GM12878 (cell line): Measurements from ENCODE around the gene IFT122. TPM values are rescaled to one million over a fixed set of nuclear protein-coding genes. Genes with fewer than 3 reads are reported as not detected.

Experiments used
- ATAC-seq: fragments of 200-7000 bp; cut with Tn5 transposase; 3 replicates; pipeline ENCODE4 v1.9.1; 2020; ENCODE audit warnings: mild to moderate bottlenecking, moderate library complexity
- BruUV-seq: library from RNA; stranded (reverse); fragments of 400-500 nt; replicated peaks from 2 replicates; lab custom pipeline; 2021; lab: Mats Ljungman, UMichigan
- CTCF ChIA-PET: fragments of 300-600 bp; sonication (Branson Sonifier 250); formaldehyde crosslinking; extraction: SDS; loops from one replicate; lab custom pipeline; 2021; ENCODE audit warnings: inconsistent platforms; lab: Yijun Ruan, JAX
- POLR2A ChIA-PET: fragments of 350-600 bp; formaldehyde crosslinking; extraction: SDS; loops from one replicate; lab custom pipeline; 2021; ENCODE audit warnings: inconsistent platforms; lab: Charles Lee
- RAD21 ChIA-PET: fragments of 300-600 bp; sonication (Branson Sonifier 250); formaldehyde crosslinking; loops from one replicate; lab custom pipeline; 2023; ENCODE audit warnings: antibody characterized with exemption; ENCODE audit not compliant: unreplicated experiment; lab: Charles Lee
- SMC1A ChIA-PET: fragments of 300-600 bp; sonication (Branson Sonifier 250); formaldehyde crosslinking; loops from one replicate; lab custom pipeline; 2023; ENCODE audit not compliant: unreplicated experiment, uncharacterized antibody; lab: Charles Lee
- DNase-seq: peaks from one replicate; pipeline ENCODE4 v3.0.0-alpha.2; 2011; ENCODE audit warnings: low read depth, low spot score
- FAIRE-seq: peaks from 3 replicates; lab custom pipeline; 2011; peaks lifted over from hg19 to GRCh38; lab: Jason Lieb, UNC
- H2AFZ ChIP-seq: 2 replicates; pipeline ENCODE4 v1.6.0; 2011; ENCODE audit warnings: low read depth, low read length, control low read depth; ENCODE audit not compliant: control insufficient read depth
- H3K27ac ChIP-seq: 2 replicates; pipeline ENCODE4 v1.5.1; 2011; ENCODE audit warnings: control low read depth; ENCODE audit not compliant: control insufficient read depth, insufficient read depth
- H3K27me3 ChIP-seq, 2 experiments: replicated peaks in 1 of 2; 2 replicates each; pipeline versions ENCODE4 v1.6.0 to v1.6.1; 2011; ENCODE audit warnings: low read length in 1 of 2; ENCODE audit not compliant: control insufficient read depth in 2 of 2, insufficient read depth in 2 of 2
- H3K36me3 ChIP-seq, 2 experiments: 2 replicates each; pipeline ENCODE4 v1.5.1; 2011; ENCODE audit warnings: low read length in 1 of 2; ENCODE audit not compliant: control insufficient read depth in 2 of 2, insufficient read depth in 2 of 2
- H3K4me1 ChIP-seq: 2 replicates; pipeline ENCODE4 v1.6.1; 2011; ENCODE audit warnings: mild to moderate bottlenecking, low read length, moderate library complexity, mixed read lengths; ENCODE audit not compliant: control insufficient read depth, insufficient read depth
- H3K4me2 ChIP-seq: 2 replicates; pipeline ENCODE4 v1.6.0; 2011; ENCODE audit warnings: control low read depth; ENCODE audit not compliant: control insufficient read depth, insufficient read depth
- H3K4me3 ChIP-seq: fragments of 200-600 bp; sonication (generic); 2 replicates; pipeline ENCODE4 v1.5.1; 2016
- H3K79me2 ChIP-seq: 2 replicates; pipeline ENCODE4 v1.6.0; 2011; ENCODE audit warnings: low read length; ENCODE audit not compliant: control insufficient read depth, insufficient read depth
- H3K9ac ChIP-seq: 2 replicates; pipeline ENCODE4 v1.8.0; 2011; ENCODE audit warnings: low read length, control low read depth, mixed read lengths; ENCODE audit not compliant: control insufficient read depth, insufficient read depth
- H3K9me3 ChIP-seq: replicated peaks from 3 replicates; pipeline ENCODE4 v1.5.1; 2011; ENCODE audit warnings: mild to moderate bottlenecking, low read length; ENCODE audit not compliant: control insufficient read depth, insufficient read depth
- H4K20me1 ChIP-seq: 2 replicates; pipeline ENCODE4 v1.6.0; 2011; ENCODE audit not compliant: control insufficient read depth, insufficient read depth
- BHLHE40 ChIP-seq, 2 experiments: fragments of 450-650 bp in 1 of 2; IDR thresholded peaks; 2 replicates each; pipeline ENCODE4 v1.6.1; 2011 to 2017; ENCODE audit warnings: low read depth in 2 of 2, borderline replicate concordance in 1 of 2, improper control_type of control experiment in 1 of 2, low read length in 1 of 2, mild to moderate bottlenecking in 1 of 2
- CBX5 ChIP-seq: sonication (generic); IDR thresholded peaks from 2 replicates; pipeline ENCODE4 v1.6.1; 2016; ENCODE audit warnings: low read depth, moderate library complexity, mild to moderate bottlenecking, inconsistent platforms
- CHD4 ChIP-seq: fragments of 200-600 bp; sonication (generic); IDR thresholded peaks from 2 replicates; pipeline ENCODE4 v1.6.1; 2016; ENCODE audit warnings: mild to moderate bottlenecking
- CTCF ChIP-seq, 3 experiments: IDR thresholded peaks in 2 of 3; conservative IDR thresholded peaks in 1 of 3; 2 replicates each; pipeline ENCODE4 v1.5.1; 2011; ENCODE audit warnings: low read depth in 3 of 3, low read length in 3 of 3, mild to moderate bottlenecking in 3 of 3, control low read depth in 2 of 3, moderate library complexity in 2 of 3, inconsistent platforms in 1 of 3, mixed read lengths in 1 of 3; ENCODE audit not compliant: control insufficient read depth in 2 of 3, insufficient read depth in 1 of 3; ENCODE audit errors: extremely low read depth in 1 of 3
- E2F4 ChIP-seq: IDR thresholded peaks from 2 replicates; pipeline ENCODE4 v1.6.1; 2012; ENCODE audit warnings: low read depth, low read length, improper control_type of control experiment
- FOXK2 ChIP-seq: fragments of 450-650 bp; IDR thresholded peaks from 2 replicates; pipeline ENCODE4 v1.6.1; 2017; ENCODE audit warnings: mild to moderate bottlenecking, moderate library complexity
- LARP7 ChIP-seq: fragments of 450-650 bp; IDR thresholded peaks from 2 replicates; pipeline ENCODE4 v1.6.1; 2017; ENCODE audit warnings: mild to moderate bottlenecking
- MTA3 ChIP-seq: IDR thresholded peaks from 2 replicates; pipeline ENCODE4 v1.6.1; 2012; ENCODE audit warnings: low read length, inconsistent platforms, borderline replicate concordance
- NR2C1 ChIP-seq: fragments of 450-650 bp; IDR thresholded peaks from 2 replicates; pipeline ENCODE4 v1.6.1; 2017; ENCODE audit warnings: antibody characterized with exemption, mild to moderate bottlenecking, moderate library complexity
- NR2C2 ChIP-seq: IDR thresholded peaks from 2 replicates; pipeline ENCODE4 v1.6.1; 2011; ENCODE audit warnings: borderline replicate concordance, low read depth; ENCODE audit not compliant: control insufficient read depth, insufficient read length
- POLR2AphosphoS5 ChIP-seq: IDR thresholded peaks from 2 replicates; pipeline ENCODE4 v1.6.1; 2011; ENCODE audit warnings: mild to moderate bottlenecking, low read length, inconsistent platforms
- RAD21 ChIP-seq: IDR thresholded peaks from 2 replicates; pipeline ENCODE4 v1.6.1; 2011; ENCODE audit warnings: mild to moderate bottlenecking, low read depth, low read length, moderate library complexity; ENCODE audit not compliant: insufficient read depth
- RUNX3 ChIP-seq: IDR thresholded peaks from 2 replicates; pipeline ENCODE4 v1.6.1; 2012; ENCODE audit warnings: low read length, inconsistent platforms
- SMC3 ChIP-seq: IDR thresholded peaks from 2 replicates; pipeline ENCODE4 v1.6.1; 2011; ENCODE audit warnings: low read length, improper control_type of control experiment, borderline replicate concordance
- SRF ChIP-seq, 2 experiments: IDR thresholded peaks; 2 replicates each; pipeline ENCODE4 v1.6.1; 2011; ENCODE audit warnings: low read depth in 2 of 2, low read length in 2 of 2, mild to moderate bottlenecking in 1 of 2, moderate library complexity in 1 of 2
- TAF1 ChIP-seq: IDR thresholded peaks from 2 replicates; pipeline ENCODE4 v1.6.1; 2011; ENCODE audit warnings: mild to moderate bottlenecking, low read depth, low read length, borderline replicate concordance
- ZNF207 ChIP-seq: fragments of 450-650 bp; IDR thresholded peaks from 2 replicates; pipeline ENCODE4 v1.6.1; 2014; ENCODE audit warnings: antibody characterized with exemption, mild to moderate bottlenecking, borderline replicate concordance
- ZNF274 ChIP-seq: IDR thresholded peaks from one replicate; pipeline ENCODE4 v1.8.0; 2011; ENCODE audit not compliant: insufficient read length, insufficient read depth
- WGBS: methylation state at CpG from one replicate; pipeline ENCODE4 v1.1.6; 2016; ENCODE audit warnings: low lambda C conversion rate; ENCODE audit not compliant: insufficient replicate concordance, insufficient coverage; ENCODE audit errors: missing lambda C conversion rate; 5-methylcytosine and 5-hydroxymethylcytosine counted together
- in situ Hi-C: fragments of 300-500 bp; cut with MboI; formaldehyde crosslinking; loops from 9 replicates; pipeline ENCODE4 v1.14.3; 2018; ENCODE audit warnings: mixed read lengths
- intact Hi-C: fragments of 100-400 bp; cut with micrococcal nuclease; formaldehyde crosslinking; loops from one replicate; pipeline ENCODE4 v1.14.2; 2022; ENCODE audit not compliant: unreplicated experiment
- polyA plus RNA-seq, 11 experiments: library from polyadenylated mRNA; depleted of rRNA in 4 of 11; unstranded in 6 of 11; stranded (reverse) in 5 of 11; fragments of >200 nt; fragmentation: Nextera tagmentation in 4 of 11; fragmentation: Illumina TruSeq in 1 of 11; extraction: Ambion mirVana in 4 of 11; extraction: Trizol in 1 of 11; gene quantifications; 1 replicate in 1 of 11; 2 replicates in 10 of 11; pipeline versions ENCODE4 v1.2.1 to v1.2.3, GENCODE V29; 2011 to 2016; ENCODE audit warnings: inconsistent platforms in 2 of 11, missing spikeins in 2 of 11, low read depth in 1 of 11
- total RNA-seq, 4 experiments: library from RNA; depleted of rRNA in 3 of 4; stranded (reverse); fragments of >200 nt in 3 of 4; fragmentation: Illumina TruSeq in 1 of 4; extraction: Trizol in 1 of 4; gene quantifications; 2 replicates each; pipeline versions ENCODE4 v1.2.1 to v1.2.3, GENCODE V29; 2013 to 2021

IFT122 gene
- total and polyA plus RNA-seq, 10 of the 15 experiments (the other 5 are each of a cell fraction or from before 2014, with no cell fraction given), result 1.8 to 19.2 (median 8.4) TPM

GRCh38 chr3:129399895-129400357 lies 40.1 kb upstream of the IFT122 start (continued):
- TF ChIP-seq E2F4, result no peak
- TF ChIP-seq CTCF (IDR thresholded peaks at IDR 0.05 in 2 of 3, conservative IDR thresholded peaks at IDR 0.05 in 1 of 3; ENCODE audit: control insufficient read depth in 2 of 3, extremely low read depth in 1 of 3, insufficient read depth in 1 of 3, low read depth in 3 of 3, low read length in 3 of 3), result no peak
- no peak for TF ChIP-seq RUNX3
- peak; percentile 76; the same call in 1 of the 2 replicates for TF ChIP-seq POLR2AphosphoS5
- TF ChIP-seq TAF1, result no peak
- TF ChIP-seq RAD21, result no peak
- TF ChIP-seq NR2C2, result no peak
- TF ChIP-seq, all 136 proteins: peak for 12

GRCh38 chr3:129402210-129402609 lies 37.8 kb upstream of the IFT122 start:
- Histone ChIP-seq H3K4me1 (peaks cover 2% of the 10 kb centered on the region), H3K4me2 (no peak overlapping the region), H3K36me3 (no peaks in the 10 kb centered on the region), H2AFZ (no peak overlapping the region), H3K27me3 (no peaks in the 10 kb centered on the region), H3K27ac (no peak overlapping the region), H3K9me3 (no peaks in the 10 kb centered on the region), H3K79me2 (peaks cover 21% of the 10 kb centered on the region), H3K9ac (no peak overlapping the region), H3K4me3 (no peak overlapping the region), H4K20me1 (no peaks in the 10 kb centered on the region; the same call in 1 of the 2 replicates)
- no TSS peak for BruUV-seq
- SMC1A ChIA-PET, result interaction anchor here (5.3 to 19.4 kb wide), 2 partner anchors 11 to 35 kb away, joined by 34 to 275 read pairs; partner anchors contain the start of genes IFT122 and MBD4
- RAD21 ChIA-PET, result interaction anchor here (4.4 kb wide), 1 partner anchor 11 kb away, joined by 19 read pairs; no protein-coding TSS in a partner anchor
- in situ Hi-C loops (no loop called here), intact Hi-C loops (no loop called here)
- CTCF ChIA-PET, result interaction anchor here (0.6 to 5.7 kb wide), 5 partner anchors 9 to 142 kb away, joined by 3 to 84 read pairs (median 5); no protein-coding TSS in a partner anchor
- POLR2A ChIA-PET, result interaction anchor here (1.6 to 1.9 kb wide), 2 partner anchors 11 to 38 kb away, joined by 6 to 8 read pairs; partner anchors contain the start of genes IFT122 and MBD4
- ATAC-seq (no peak), DNase-seq (no peak), FAIRE-seq (no peak)
- 44% methylated on average over 7 of the region's 7 CpGs for WGBS
- no peak for TF ChIP-seq SMC3
- TF ChIP-seq CBX5, result no peak
- no peak for TF ChIP-seq TAF1
- no peak for TF ChIP-seq BHLHE40 (IDR thresholded peaks at IDR 0.05; ENCODE audit: borderline replicate concordance in 1 of 2, low read depth in 2 of 2, low read length in 1 of 2)
- no peak for TF ChIP-seq ZNF274
- no peak for TF ChIP-seq FOXK2
- no peak for TF ChIP-seq MTA3
- TF ChIP-seq SRF (IDR thresholded peaks at IDR 0.05; ENCODE audit: low read depth in 2 of 2, low read length in 2 of 2), result no peak
- TF ChIP-seq LARP7, result no peak
- no peak for TF ChIP-seq NR2C1
- no peak for TF ChIP-seq ZNF207
- no peak for TF ChIP-seq CHD4
